NCI-H774 (cell line): ENCODE results near the gene ZNF573.

Source experiments
- DNase-seq: peaks from one replicate; lab custom pipeline; 2025; lab: John Stamatoyannopoulos, UW

ZNF573 gene

GRCh38 chr19:37695144-37695899 lies 84.1 kb downstream of the ZNF573 start:
- no peak for DNase-seq

DNA sequence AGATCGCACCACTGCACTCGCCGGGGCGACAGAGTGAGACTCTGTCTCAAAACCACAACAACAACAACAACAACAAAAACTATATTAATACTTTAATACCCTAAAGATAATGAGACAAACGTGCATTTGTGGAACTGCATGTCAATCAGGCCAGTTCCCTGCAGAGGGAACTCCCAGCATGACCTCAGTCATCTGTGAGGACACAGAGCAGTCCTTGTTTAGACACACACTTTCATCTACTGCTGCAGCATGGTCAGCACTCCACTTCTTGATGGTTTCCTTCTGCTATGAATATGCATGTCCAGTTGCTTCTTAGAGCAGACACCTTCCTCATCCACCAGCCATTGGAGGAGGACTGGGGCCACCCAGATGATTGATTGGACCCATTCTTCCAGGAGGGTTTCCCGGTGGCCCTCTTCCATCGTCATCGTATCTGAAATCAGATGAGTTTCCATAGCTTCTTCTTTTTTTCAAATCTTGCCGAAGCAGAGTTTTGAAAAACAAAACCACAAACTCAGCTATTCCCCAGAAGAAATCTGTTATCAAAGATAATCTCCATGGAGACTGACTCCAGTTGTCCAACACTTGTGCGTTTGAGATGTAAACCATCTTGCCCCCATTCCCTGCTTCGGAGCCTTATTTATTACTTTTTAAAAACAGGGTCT lies 86.3 kb downstream of the ZNF573 start:
- no peak for DNase-seq

- peak; percentile 44 for DNase-seq
Observed at GRCh38 chr19:37691881-37692504, 87.4 kb downstream of the ZNF573 start.
